Colon (tissue), 2 donors: ENCODE results near the gene KIFAP3.
"Not testable (repeated sequence)": the region's sequence is repeated elsewhere in the genome, so short reads cannot be mapped to it uniquely, and the experiment has no call there.

Experiments
- FAIRE-seq: peaks from 2 replicates; lab custom pipeline; 2012; peaks lifted over from hg19 to GRCh38; lab: Jason Lieb, UNC
- donor health status: control.
- donor health status: control.

The KIFAP3 gene

GRCh38 chr1:169886931-169887330, 187.6 kb downstream of the KIFAP3 start:
- no peak for FAIRE-seq

- no peak for FAIRE-seq
Measured at GRCh38 chr1:169886422-169886821, 188.1 kb downstream of the KIFAP3 start.

- FAIRE-seq: no peak
Measured at GRCh38 chr1:169885207-169885606, 189.3 kb downstream of the KIFAP3 start.

GRCh38 chr1:169884634-169885033, 189.9 kb downstream of the KIFAP3 start:
- no peak for FAIRE-seq

GRCh38 chr1:169882039-169882511, 192.4 kb downstream of the KIFAP3 start:
- FAIRE-seq: no peak

- FAIRE-seq: no peak
Measured at GRCh38 chr1:169879034-169879840, 195.3 kb downstream of the KIFAP3 start.

GRCh38 chr1:169878498-169878897, 196.0 kb downstream of the KIFAP3 start:
- FAIRE-seq: no peak

GRCh38 chr1:169877800-169878491, 196.5 kb downstream of the KIFAP3 start:
- no peak for FAIRE-seq

GRCh38 chr1:169874229-169874628, 200.3 kb downstream of the KIFAP3 start:
- FAIRE-seq: no peak

- FAIRE-seq: no peak
Measured at GRCh38 chr1:169873582-169874199, 200.8 kb downstream of the KIFAP3 start.

- no peak for FAIRE-seq
Measured at GRCh38 chr1:169872906-169873305, 201.6 kb downstream of the KIFAP3 start.

- not testable (repeated sequence) for FAIRE-seq
Measured at GRCh38 chr1:169871988-169872387, 202.5 kb downstream of the KIFAP3 start.
